Left lung (tissue), 10 donors: ENCODE results near the gene MRPL41. TPM values are rescaled to one million over a fixed set of nuclear protein-coding genes. Genes with fewer than 3 reads are reported as not detected.
"Not testable (repeated sequence)": the region's sequence is repeated elsewhere in the genome, so short reads cannot be mapped to it uniquely, and the experiment has no call there.

Source experiments
- ATAC-seq: fragments of 200-7000 bp; cut with Tn5 transposase; one replicate; pipeline ENCODE4 v1.9.1; 2020; ENCODE audit warnings: moderate library complexity
- DNase-seq, 4 donors: peaks; one replicate each; pipeline ENCODE4 v3.0.0-alpha.2; 2013 to 2020
- H3K27ac ChIP-seq, 2 donors: fragments of 200-600 bp; sonication (generic) in 1 of 2; one replicate each; pipeline versions ENCODE4 v1.5.0 to v1.8.0; 2020 to 2021
- H3K27me3 ChIP-seq, 2 donors: fragments of 200-600 bp; sonication (generic) in 1 of 2; one replicate each; pipeline versions ENCODE4 v1.5.0 to v1.8.0; 2020 to 2021
- H3K36me3 ChIP-seq, 2 donors: fragments of 200-600 bp; sonication (generic) in 1 of 2; one replicate each; pipeline versions ENCODE4 v1.5.0 to v1.8.0; 2020 to 2021
- H3K4me1 ChIP-seq, 2 donors: fragments of 200-600 bp; one replicate each; pipeline ENCODE4 v1.8.0; 2021
- H3K4me3 ChIP-seq, 2 donors: fragments of 200-600 bp; sonication (generic) in 1 of 2; one replicate each; pipeline versions ENCODE4 v1.5.0 to v1.8.0; 2020 to 2021; ENCODE audit warnings: mild to moderate bottlenecking in 1 of 2
- H3K9me3 ChIP-seq, 2 donors: fragments of 200-600 bp; sonication (generic) in 1 of 2; one replicate each; pipeline versions ENCODE4 v1.5.0 to v1.8.0; 2020 to 2021
- CTCF ChIP-seq, 2 donors: fragments of 200-600 bp; sonication (generic) in 1 of 2; IDR thresholded peaks; one replicate each; pipeline versions ENCODE4 v1.5.0 to v1.8.0; 2021; ENCODE audit warnings: antibody characterized with exemption in 2 of 2
- intact Hi-C, 2 donors: fragments of 100-400 bp; cut with DNase I; formaldehyde crosslinking; loops; one replicate each; pipeline versions ENCODE4 v1.11.2 to v1.14.2; 2022
- polyA plus RNA-seq, 6 donors: library from polyadenylated mRNA; unstranded; fragments of 120-200 nt; gene quantifications; one replicate each; pipeline ENCODE4 v1.2.1, GENCODE V29; 2013; ENCODE audit not compliant: insufficient read length in 6 of 6
- total RNA-seq, 2 donors: library from RNA; stranded (reverse); fragmentation: NEBNext Ultra II Directional; extraction: Animal tissue kit (Norgen Biotek cat#: 25700); gene quantifications; one replicate each; pipeline ENCODE4 v1.2.1, GENCODE V29; 2021
- donor health status: DM: no; HTN: yes; CAD: no.
- donor health status: DM: no; HTN: no; CAD: no.

Gene MRPL41
- total and polyA plus RNA-seq, 8 donors, result 10.9 to 49.1 (median 18.4) TPM

- Histone ChIP-seq H3K27me3 (no peaks in the 10 kb centered on the region), H3K36me3 (no peaks in the 10 kb centered on the region), H3K4me1 (peaks cover 0 to 2% of the 10 kb centered on the region in 2 donors), H3K9me3 (no peaks in the 10 kb centered on the region), H3K4me3 (no peak overlapping the region), H3K27ac (no peak overlapping the region)
- intact Hi-C loops, result no loop called here
- no peak for ATAC-seq
- TF ChIP-seq CTCF (IDR thresholded peaks at IDR 0.05), result no peak
- DNase-seq, result peak in 1 of 4 donors; percentile 61
Measured at GRCh38 chr9:137522746-137523455, 28.8 kb upstream of the MRPL41 start.

GRCh38 chr9:137524161-137524980 lies 27.3 kb upstream of the MRPL41 start:
- Histone ChIP-seq H3K4me1 (peaks cover 0 to 2% of the 10 kb centered on the region in 2 donors), H3K27ac (no peak overlapping the region), H3K9me3 (no peaks in the 10 kb centered on the region), H3K27me3 (no peaks in the 10 kb centered on the region), H3K4me3 (no peak overlapping the region), H3K36me3 (no peaks in the 10 kb centered on the region)
- intact Hi-C loops, result no loop called here
- ATAC-seq (no peak), DNase-seq (peak in 1 of 4 donors; percentile 54)
- no peak for TF ChIP-seq CTCF (IDR thresholded peaks at IDR 0.05)

GRCh38 chr9:137524981-137525317 lies 26.7 kb upstream of the MRPL41 start:
- Histone ChIP-seq H3K27ac (no peak overlapping the region), H3K27me3 (no peaks in the 10 kb centered on the region), H3K4me3 (no peak overlapping the region), H3K9me3 (no peaks in the 10 kb centered on the region), H3K4me1 (peaks cover 0 to 2% of the 10 kb centered on the region in 2 donors), H3K36me3 (no peaks in the 10 kb centered on the region)
- ATAC-seq (no peak), DNase-seq (peak in 1 of 4 donors; percentile 25)
- TF ChIP-seq CTCF (IDR thresholded peaks at IDR 0.05), result no peak
- intact Hi-C loops, result no loop called here

- H3K36me3 ChIP-seq, result no peaks in the 10 kb centered on the region
- H3K9me3 ChIP-seq, result no peaks in the 10 kb centered on the region
- DNase-seq (no peak), ATAC-seq (no peak)
- no peak overlapping the region for H3K27ac ChIP-seq
- no peaks in the 10 kb centered on the region for H3K27me3 ChIP-seq
- intact Hi-C loops, result no loop called here
- H3K4me1 ChIP-seq, result peaks cover 3 to 11% of the 10 kb centered on the region in 2 donors
- TF ChIP-seq CTCF (IDR thresholded peaks at IDR 0.05), result no peak
- H3K4me3 ChIP-seq, result no peak overlapping the region
Measured at GRCh38 chr9:137530331-137530730, 21.3 kb upstream of the MRPL41 start.

GRCh38 chr9:137531099-137531765 lies 20.4 kb upstream of the MRPL41 start:
- intact Hi-C loops, result no loop called here
- no peak for TF ChIP-seq CTCF (IDR thresholded peaks at IDR 0.05)
- Histone ChIP-seq H3K27me3 (no peaks in the 10 kb centered on the region), H3K9me3 (no peaks in the 10 kb centered on the region), H3K27ac (no peak overlapping the region), H3K4me1 (peaks cover 3 to 9% of the 10 kb centered on the region in 2 donors), H3K4me3 (no peak overlapping the region), H3K36me3 (no peaks in the 10 kb centered on the region)
- no peak for ATAC-seq
- no peak for DNase-seq

- ATAC-seq, intact Hi-C loops, H3K27me3 ChIP-seq, DNase-seq, H3K27ac ChIP-seq, H3K36me3 ChIP-seq, H3K4me3 ChIP-seq, H3K4me1 ChIP-seq, H3K9me3 ChIP-seq: not testable (repeated sequence)
Measured at GRCh38 chr9:137532891-137533468, 18.7 kb upstream of the MRPL41 start.
